Mesothelial cell of epicardium (in vitro differentiated cells): Measurements from ENCODE around the gene CAPN6. TPM values are rescaled to one million over a fixed set of nuclear protein-coding genes. Genes with fewer than 3 reads are reported as not detected.

Source experiments
- DNase-seq, 2 experiments: peaks; one replicate each; pipeline ENCODE4 v3.0.0; 2021; ENCODE audit warnings: low spot score in 2 of 2; ENCODE audit not compliant: unreplicated experiment in 2 of 2
- H3K27ac Mint-ChIP-seq: 2 replicates; pipeline ENCODE4 v1.8.0; 2021; ENCODE audit warnings: mixed read lengths
- H3K27me3 Mint-ChIP-seq: 2 replicates; pipeline ENCODE4 v1.8.0; 2021; ENCODE audit warnings: low read depth, mixed read lengths
- H3K36me3 Mint-ChIP-seq: 2 replicates; pipeline ENCODE4 v1.8.0; 2021; ENCODE audit warnings: mixed read lengths
- H3K4me1 Mint-ChIP-seq: 2 replicates; pipeline ENCODE4 v1.8.0; 2021; ENCODE audit warnings: mixed read lengths
- H3K4me3 Mint-ChIP-seq: 2 replicates; pipeline ENCODE4 v1.8.0; 2021; ENCODE audit warnings: mild to moderate bottlenecking, moderate library complexity, mixed read lengths
- H3K9me3 Mint-ChIP-seq: 2 replicates; pipeline ENCODE4 v1.8.0; 2021; ENCODE audit warnings: mixed read lengths
- total RNA-seq: library from RNA; stranded (reverse); gene quantifications from 3 replicates; pipeline ENCODE4 v1.2.1, GENCODE V29; 2021
- TF ChIP-seq, protein P1 (sequence below): fragments of 200-600 bp; sonication (generic); IDR thresholded peaks from one replicate; pipeline ENCODE4 v1.5.0; 2021; ENCODE audit warnings: antibody characterized with exemption; ENCODE audit not compliant: unreplicated experiment

Gene CAPN6
- total RNA-seq, 1 donor from 2014 or later, result 84.3 TPM

DNA sequence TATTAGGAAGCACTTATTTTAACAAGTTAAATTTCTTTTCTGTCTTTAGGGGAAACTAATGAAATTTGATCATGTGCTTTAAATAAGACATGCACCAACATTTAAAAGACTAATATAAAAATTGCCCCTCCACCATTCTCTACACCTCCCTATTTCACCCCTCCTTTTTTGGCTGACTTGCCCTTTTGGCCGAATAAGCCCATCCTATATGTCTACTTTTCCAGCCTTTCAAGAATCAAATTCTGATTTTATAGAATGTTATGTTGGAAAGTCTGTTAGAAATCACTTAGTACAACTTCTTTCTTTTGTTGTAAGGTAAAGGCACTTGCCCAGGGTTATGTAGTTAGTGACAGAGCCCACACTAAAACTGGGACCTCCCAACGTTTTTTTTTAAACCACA is 1.8 kb downstream of the CAPN6 start:
- H3K4me3 Mint-ChIP-seq, result peak overlapping the region; percentile 77
- TF ChIP-seq, protein P1, sequence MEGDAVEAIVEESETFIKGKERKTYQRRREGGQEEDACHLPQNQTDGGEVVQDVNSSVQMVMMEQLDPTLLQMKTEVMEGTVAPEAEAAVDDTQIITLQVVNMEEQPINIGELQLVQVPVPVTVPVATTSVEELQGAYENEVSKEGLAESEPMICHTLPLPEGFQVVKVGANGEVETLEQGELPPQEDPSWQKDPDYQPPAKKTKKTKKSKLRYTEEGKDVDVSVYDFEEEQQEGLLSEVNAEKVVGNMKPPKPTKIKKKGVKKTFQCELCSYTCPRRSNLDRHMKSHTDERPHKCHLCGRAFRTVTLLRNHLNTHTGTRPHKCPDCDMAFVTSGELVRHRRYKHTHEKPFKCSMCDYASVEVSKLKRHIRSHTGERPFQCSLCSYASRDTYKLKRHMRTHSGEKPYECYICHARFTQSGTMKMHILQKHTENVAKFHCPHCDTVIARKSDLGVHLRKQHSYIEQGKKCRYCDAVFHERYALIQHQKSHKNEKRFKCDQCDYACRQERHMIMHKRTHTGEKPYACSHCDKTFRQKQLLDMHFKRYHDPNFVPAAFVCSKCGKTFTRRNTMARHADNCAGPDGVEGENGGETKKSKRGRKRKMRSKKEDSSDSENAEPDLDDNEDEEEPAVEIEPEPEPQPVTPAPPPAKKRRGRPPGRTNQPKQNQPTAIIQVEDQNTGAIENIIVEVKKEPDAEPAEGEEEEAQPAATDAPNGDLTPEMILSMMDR, result no peak

DNA sequence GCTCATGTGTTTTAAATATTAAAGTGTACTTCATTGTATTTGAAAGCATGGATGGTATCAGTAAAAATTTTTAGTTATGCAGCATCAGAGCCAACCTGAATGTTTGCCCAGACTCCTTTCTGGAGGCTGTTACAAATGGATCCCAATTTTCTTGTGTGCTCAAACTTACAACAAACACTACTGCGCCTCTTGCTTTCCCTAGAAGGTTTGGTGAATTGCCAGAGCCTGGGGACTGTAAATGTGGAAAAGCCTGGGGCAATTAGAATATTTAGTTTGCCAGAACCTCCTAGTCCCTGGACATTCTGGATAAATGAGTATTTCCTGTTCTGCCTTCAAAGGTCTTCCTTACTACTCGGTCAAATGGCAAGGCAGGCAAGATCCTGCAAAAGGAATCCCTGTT is 4.8 kb downstream of the CAPN6 start:
- TF ChIP-seq, protein P1, result no peak
- peaks cover 9% of the 10 kb centered on the region for H3K36me3 Mint-ChIP-seq
- no peak overlapping the region for H3K27ac Mint-ChIP-seq
- no peaks in the 10 kb centered on the region for H3K9me3 Mint-ChIP-seq
- H3K27me3 Mint-ChIP-seq, result no peaks in the 10 kb centered on the region
- DNase-seq, result no peak
- H3K4me3 Mint-ChIP-seq, result no peak overlapping the region
- H3K4me1 Mint-ChIP-seq, result peaks cover 81% of the 10 kb centered on the region

More for the DNA sequence above, 1.8 kb downstream of the CAPN6 start:
- H3K36me3 Mint-ChIP-seq, result no peaks in the 10 kb centered on the region
- no peak for DNase-seq
- H3K9me3 Mint-ChIP-seq, result no peaks in the 10 kb centered on the region
- H3K27me3 Mint-ChIP-seq, result no peaks in the 10 kb centered on the region
- H3K27ac Mint-ChIP-seq, result no peak overlapping the region
- peaks cover 67% of the 10 kb centered on the region for H3K4me1 Mint-ChIP-seq

DNA sequence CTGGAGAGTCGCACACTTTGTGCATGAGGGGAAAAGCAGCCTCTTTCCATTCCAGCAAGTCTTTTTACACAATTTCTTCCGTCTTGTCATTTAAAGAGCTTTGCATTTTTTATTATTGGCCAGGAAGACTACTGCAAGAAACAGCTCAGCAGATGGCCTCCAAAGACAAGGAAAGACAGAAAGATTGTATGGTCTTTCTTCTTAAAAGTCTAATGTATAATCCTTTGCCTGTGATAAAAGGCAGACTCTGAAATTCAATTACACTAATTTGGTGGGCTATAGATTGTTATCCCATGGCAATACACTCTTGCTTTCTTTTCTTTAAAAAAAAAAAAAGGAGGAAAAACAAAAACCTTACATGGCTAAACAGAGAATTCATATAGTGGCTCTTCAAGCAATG is 5.9 kb downstream of the CAPN6 start:
- H3K36me3 Mint-ChIP-seq, result peaks cover 9% of the 10 kb centered on the region
- H3K27ac Mint-ChIP-seq, result peak overlapping the region; percentile 84
- TF ChIP-seq, protein P1, result no peak
- no peak for DNase-seq
- no peaks in the 10 kb centered on the region for H3K9me3 Mint-ChIP-seq
- H3K4me1 Mint-ChIP-seq, result peaks cover 73% of the 10 kb centered on the region
- no peaks in the 10 kb centered on the region for H3K27me3 Mint-ChIP-seq
- no peak overlapping the region for H3K4me3 Mint-ChIP-seq

DNA sequence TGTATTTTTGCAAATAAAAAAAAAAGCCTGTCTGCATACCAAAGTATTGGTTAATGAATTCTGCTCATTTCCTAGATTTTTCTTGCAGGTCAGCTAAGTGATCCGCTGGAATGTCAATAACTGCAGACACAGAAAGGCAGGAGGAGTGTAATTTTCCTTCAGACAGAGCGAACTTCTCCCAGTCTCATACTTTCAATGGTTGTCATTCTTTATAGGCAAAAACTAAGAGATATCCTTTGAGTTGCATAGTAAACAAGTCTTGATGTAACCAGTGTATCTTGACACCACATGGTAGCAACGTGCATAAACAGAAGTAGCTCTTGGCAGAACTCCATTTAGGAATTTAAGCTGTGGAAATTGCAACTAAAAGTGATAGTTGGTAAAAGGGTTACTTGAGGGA is 8.2 kb downstream of the CAPN6 start:
- peaks cover 55% of the 10 kb centered on the region for H3K4me1 Mint-ChIP-seq

DNA sequence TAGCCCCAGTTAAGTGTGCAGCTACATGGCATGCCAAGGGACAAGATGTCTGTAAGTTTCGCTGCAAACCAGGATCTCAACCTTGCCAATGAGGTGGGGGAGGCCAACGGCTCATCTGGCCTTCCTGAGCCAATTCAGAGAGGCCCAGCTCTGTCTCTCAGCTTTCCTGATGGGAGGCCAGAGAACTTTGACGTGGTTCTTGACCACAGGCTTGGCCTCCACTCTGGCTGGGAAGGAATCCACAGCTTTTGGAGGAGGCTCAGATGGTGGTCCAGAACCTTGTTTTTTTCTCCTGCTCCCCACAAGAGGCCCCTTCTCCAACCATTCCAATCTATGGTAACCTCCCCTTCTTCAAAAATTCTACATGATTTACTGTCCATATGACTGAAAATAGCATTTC is 9.8 kb downstream of the CAPN6 start:
- peaks cover 13% of the 10 kb centered on the region for H3K36me3 Mint-ChIP-seq
- TF ChIP-seq, protein P1, result no peak
- no peaks in the 10 kb centered on the region for H3K27me3 Mint-ChIP-seq
- no peaks in the 10 kb centered on the region for H3K9me3 Mint-ChIP-seq
- peaks cover 44% of the 10 kb centered on the region for H3K4me1 Mint-ChIP-seq
- no peak for DNase-seq
- H3K4me3 Mint-ChIP-seq, result no peak overlapping the region
- peak overlapping the region; percentile 66 for H3K27ac Mint-ChIP-seq

More for the DNA sequence above, 8.2 kb downstream of the CAPN6 start:
- Mint-ChIP-seq H3K27me3 (no peaks in the 10 kb centered on the region), H3K9me3 (no peaks in the 10 kb centered on the region), H3K4me3 (no peak overlapping the region), H3K36me3 (peaks cover 13% of the 10 kb centered on the region), H3K27ac (peak overlapping the region; percentile 60)
- TF ChIP-seq, protein P1, result no peak
- DNase-seq, result no peak

DNA sequence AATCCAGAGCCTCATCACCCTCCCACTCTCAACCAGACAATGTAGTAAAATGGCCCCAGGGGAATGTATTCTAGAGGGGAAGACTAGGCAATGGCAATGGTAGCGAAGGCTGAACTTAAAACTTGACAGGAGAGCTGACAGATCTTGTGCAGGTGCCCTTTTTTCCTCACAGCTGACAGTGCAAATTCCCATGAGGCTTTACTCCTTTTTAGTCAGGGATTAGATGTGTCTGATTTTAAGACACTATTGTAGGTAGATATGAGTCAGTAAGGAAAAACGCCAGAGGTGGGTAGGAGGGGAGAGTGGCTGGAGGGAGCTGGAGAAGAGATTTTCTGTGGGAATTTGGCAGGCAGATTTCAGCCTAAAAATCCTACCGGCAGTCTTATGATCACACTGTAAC is 10.7 kb downstream of the CAPN6 start:
- H3K27me3 Mint-ChIP-seq, result no peaks in the 10 kb centered on the region
- peaks cover 41% of the 10 kb centered on the region for H3K4me1 Mint-ChIP-seq
- DNase-seq, result no peak
- peaks cover under 1% of the 10 kb centered on the region for H3K9me3 Mint-ChIP-seq
- H3K27ac Mint-ChIP-seq, result peak overlapping the region; percentile 17
- H3K4me3 Mint-ChIP-seq, result no peak overlapping the region
- H3K36me3 Mint-ChIP-seq, result peaks cover 14% of the 10 kb centered on the region
- TF ChIP-seq, protein P1, result no peak
